ENCODE measurements around the gene AIPL1.
A peak's percentile ranks its signal among the peaks of the same experiment; 100 is the strongest.

AIPL1 gene

GRCh38 chr17:6448473-6448872, 13.6 kb upstream of the AIPL1 start:
- DNase-seq, result no peak

- no peak for DNase-seq
Measured at GRCh38 chr17:6446516-6447100, 11.7 kb upstream of the AIPL1 start.

GRCh38 chr17:6444571-6445335, 9.8 kb upstream of the AIPL1 start:
- no peak for DNase-seq

- DNase-seq, result peak; percentile 99
Measured at GRCh38 chr17:6443692-6444570, 9.0 kb upstream of the AIPL1 start, which contains the start of gene PIMREG. TSS of gene PIMREG (plus strand) at chr17:6444455. CDS start at chr17:6445111, 656 bp downstream.

- no peak for DNase-seq
Measured at GRCh38 chr17:6442775-6443174, 7.9 kb upstream of the AIPL1 start.

GRCh38 chr17:6439951-6440350, 5.0 kb upstream of the AIPL1 start:
- DNase-seq, result no peak

GRCh38 chr17:6437956-6438355, 3.0 kb upstream of the AIPL1 start:
- no peak for DNase-seq

GRCh38 chr17:6437466-6437865, 2.5 kb upstream of the AIPL1 start:
- DNase-seq, result no peak

GRCh38 chr17:6435968-6436367, 1.0 kb upstream of the AIPL1 start:
- DNase-seq, result peak; percentile 94

GRCh38 chr17:6430769-6431168, 4.2 kb downstream of the AIPL1 start:
- DNase-seq, result peak; percentile 38

GRCh38 chr17:6429266-6429665, 5.7 kb downstream of the AIPL1 start:
- peak; percentile 97 for DNase-seq

- DNase-seq, result no peak
Measured at GRCh38 chr17:6428207-6428965, 6.5 kb downstream of the AIPL1 start.

GRCh38 chr17:6427279-6427781, 7.6 kb downstream of the AIPL1 start:
- DNase-seq, result no peak

- no peak for DNase-seq
Measured at GRCh38 chr17:6426356-6427101, 8.4 kb downstream of the AIPL1 start.

GRCh38 chr17:6425407-6425806, 9.5 kb downstream of the AIPL1 start:
- no peak for DNase-seq

- DNase-seq, result no peak
Measured at GRCh38 chr17:6423931-6424330, 11.0 kb downstream of the AIPL1 start.

GRCh38 chr17:6422654-6423241, 12.2 kb downstream of the AIPL1 start:
- DNase-seq, result peak; percentile 19

GRCh38 chr17:6421700-6422604, 13.0 kb downstream of the AIPL1 start:
- peak; percentile 92 for DNase-seq

- DNase-seq, result peak; percentile 50
Measured at GRCh38 chr17:6420173-6420641, 14.7 kb downstream of the AIPL1 start.

GRCh38 chr17:6415616-6416015, 19.3 kb downstream of the AIPL1 start:
- DNase-seq, result no peak

All from NCI-H82 (cell line).